NCI-H1694 treated with DMSO at 0.1 percent for 48 hours (cell line): ENCODE results near the gene GOLGA1.
"Not testable (repeated sequence)": the region's sequence is repeated elsewhere in the genome, so short reads cannot be mapped to it uniquely, and the experiment has no call there.

Experiments
- DNase-seq: peaks from one replicate; lab custom pipeline; 2025; lab: John Stamatoyannopoulos, UW

GOLGA1 gene

DNA sequence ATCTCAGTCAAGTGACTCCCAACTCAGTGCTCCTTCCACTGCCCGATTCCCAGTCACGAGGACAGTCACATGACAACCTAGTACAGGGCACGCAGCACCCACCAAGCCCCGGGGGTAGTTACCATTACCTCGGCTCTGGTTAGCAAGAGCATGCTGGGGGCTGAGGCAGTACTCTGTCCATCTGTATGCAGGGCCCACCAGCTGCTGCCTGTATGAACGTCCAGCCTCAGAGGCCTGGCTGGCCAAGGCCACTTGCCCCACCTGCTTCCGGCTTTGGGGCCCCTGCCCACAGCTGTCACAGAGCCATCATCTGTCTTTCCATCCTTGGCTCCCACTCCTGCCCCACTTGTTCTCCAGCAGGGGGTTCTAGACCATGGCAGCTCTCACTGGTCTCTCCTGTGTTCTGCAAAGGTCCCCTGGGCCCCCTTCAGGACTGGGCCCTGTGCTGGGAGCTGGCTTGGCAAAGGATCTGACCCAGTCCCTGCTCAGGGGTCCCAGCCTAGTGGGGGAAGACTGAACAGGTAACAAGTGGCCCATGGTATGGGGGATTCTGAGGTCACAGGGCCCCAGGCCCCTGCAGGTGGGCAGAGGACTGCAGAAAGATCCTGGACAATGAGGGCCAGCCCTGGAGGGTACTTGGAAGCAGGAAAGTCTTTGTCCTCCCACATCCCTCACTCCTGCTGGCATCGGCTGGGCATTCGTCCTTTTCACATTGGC is 82.4 kb downstream of the GOLGA1 start:
- DNase-seq: no peak

DNA sequence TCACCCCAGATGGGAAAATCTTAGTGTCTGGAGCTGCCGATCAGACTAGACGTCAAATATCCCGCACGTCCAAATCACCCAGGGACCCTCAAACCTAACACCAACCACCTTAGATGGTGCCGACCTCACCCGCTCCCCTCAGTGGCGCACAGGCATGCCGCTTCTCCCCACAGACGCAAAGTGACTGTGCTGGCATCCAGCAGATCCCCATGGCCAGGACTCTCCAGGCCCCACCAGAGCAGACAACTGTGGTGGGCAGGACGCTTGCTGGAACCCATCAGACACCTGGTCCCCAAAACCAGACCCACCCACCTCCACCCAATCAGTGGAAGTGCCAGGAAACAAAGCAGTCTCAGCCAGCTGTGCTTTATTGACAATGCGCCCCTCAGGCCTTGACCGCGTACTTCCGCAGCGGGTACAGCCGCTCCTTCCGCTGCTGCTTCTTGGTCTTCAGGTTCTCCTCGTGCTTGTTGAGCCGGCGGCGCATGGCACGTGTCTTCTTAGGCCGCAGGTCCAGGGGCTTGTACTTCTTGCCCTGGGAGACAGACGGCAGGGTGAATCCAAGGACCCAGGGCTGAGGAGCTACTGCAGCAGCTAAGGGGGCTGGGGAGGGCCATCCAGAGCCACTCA is 83.2 kb downstream of the GOLGA1 start:
- no peak for DNase-seq

DNA sequence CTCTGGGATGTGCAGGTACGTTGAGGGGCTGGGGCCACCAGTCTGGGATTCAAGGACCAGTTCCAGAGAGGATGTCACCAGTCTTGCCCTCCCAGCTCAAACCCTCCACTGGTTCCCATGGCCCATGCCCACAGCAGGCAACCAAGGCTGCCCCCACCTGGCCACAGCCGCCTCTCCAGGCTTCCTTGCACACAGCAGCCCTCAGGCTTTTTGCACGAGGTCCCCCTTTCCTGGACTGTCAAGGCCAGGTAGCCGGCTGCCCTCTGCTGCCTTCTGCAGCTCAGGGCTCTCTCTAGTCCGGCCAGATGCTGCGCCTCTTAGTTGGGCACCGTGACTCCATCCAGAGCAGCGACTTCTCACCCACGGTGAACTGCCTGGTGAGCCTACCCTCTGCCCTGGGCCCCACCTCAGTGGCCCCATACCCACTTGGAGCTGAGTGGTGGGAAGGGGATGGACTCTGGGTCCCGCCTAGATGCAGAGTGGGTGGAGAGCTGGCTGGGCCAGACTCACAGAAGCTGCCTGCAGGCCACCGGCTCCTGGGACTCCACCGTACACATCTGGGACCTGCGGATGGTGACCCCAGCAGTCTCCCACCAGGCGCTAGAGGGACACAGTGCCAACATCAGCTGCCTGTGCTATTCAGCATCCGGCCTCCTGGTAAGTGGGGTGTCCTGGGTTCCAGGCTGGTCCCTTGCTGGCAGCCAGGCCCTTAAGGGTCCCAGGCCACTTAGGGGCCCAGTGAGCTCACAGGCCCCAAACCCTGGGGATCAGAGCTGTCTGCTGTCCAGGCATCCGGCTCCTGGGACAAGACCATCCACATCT is 84.7 kb downstream of the GOLGA1 start:
- DNase-seq: no peak

DNA sequence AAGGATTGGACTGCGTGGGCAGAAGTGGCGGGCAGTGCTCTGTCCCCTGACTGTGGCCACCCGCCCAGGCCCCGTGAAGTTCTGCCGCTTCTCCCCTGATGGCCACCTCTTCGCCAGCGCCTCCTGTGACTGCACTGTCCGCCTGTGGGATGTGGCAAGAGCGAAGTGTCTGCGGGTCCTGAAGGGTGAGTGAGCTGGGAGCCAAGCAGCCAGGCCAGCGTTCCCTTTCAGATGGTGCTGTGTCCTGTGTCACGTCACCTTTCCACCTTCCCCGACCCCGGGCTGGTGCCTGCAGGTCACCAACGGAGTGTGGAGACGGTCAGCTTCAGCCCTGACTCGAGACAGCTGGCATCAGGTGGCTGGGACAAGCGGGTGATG is 85.3 kb downstream of the GOLGA1 start:
- no peak for DNase-seq

DNA sequence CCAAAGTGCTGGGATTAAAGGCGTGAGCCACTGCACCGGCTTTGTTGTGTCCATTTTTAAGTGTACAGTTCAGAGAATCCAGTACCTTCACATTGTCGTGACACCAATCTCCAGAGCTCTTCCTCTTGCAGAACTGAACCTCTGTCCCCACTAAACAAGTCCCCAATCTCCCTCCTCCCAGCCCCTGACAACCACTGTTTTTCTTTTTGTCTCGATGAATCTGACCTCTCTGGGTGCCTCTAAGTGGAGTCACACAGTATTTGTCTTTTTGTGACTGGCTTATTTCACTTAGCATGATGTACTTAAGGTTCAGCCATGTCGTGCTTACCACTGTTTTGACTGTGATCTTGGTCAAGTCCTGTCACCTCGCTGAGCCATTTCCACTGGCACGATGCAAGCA is 86.1 kb downstream of the GOLGA1 start:
- no peak for DNase-seq

DNA sequence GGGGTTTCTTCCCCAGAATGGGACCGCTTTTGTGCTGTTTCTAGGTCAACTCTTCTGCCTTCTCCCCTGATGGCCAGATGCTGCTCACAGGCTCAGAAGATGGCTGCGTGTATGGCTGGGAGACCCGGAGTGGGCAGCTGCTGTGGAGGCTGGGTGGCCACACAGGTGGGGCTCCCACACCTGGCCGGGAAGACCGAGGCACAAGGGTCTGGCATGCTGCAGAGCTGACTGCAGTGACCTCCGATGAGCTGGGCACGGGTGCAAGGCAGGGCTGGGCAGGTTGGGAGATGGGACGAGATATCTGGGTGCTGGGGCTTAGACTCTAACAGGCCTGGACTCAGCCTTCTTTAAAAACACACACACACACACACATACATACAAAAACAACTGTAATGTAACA is 86.7 kb downstream of the GOLGA1 start:
- DNase-seq: no peak

DNA sequence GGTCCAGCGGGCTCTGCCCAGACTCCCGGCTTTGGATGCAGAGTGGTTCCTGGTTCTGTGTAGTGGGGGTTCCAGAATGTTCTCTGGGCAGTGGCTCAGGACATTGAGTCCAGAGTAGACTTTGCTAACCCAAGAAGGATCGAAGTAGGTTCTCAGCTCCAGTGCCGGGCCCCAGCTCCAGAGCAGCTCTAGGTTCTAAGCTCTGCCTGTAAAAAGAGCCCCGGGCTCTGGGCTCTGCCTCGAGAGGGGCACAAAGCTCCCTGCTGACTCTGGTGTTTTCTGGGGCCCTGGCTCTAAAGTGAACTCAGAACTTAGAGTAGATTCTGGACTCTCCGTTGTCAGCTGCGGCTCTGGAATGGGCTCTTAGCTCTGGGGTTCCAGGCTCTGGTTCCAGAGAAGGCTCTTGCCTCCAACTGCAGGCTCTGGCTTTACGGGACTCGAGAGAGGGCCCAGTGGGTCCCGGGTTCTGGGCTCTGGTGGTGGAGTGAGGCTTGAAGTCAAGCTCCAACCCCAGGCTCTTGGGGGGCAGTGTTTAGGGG is 87.2 kb downstream of the GOLGA1 start:
- DNase-seq: no peak

DNA sequence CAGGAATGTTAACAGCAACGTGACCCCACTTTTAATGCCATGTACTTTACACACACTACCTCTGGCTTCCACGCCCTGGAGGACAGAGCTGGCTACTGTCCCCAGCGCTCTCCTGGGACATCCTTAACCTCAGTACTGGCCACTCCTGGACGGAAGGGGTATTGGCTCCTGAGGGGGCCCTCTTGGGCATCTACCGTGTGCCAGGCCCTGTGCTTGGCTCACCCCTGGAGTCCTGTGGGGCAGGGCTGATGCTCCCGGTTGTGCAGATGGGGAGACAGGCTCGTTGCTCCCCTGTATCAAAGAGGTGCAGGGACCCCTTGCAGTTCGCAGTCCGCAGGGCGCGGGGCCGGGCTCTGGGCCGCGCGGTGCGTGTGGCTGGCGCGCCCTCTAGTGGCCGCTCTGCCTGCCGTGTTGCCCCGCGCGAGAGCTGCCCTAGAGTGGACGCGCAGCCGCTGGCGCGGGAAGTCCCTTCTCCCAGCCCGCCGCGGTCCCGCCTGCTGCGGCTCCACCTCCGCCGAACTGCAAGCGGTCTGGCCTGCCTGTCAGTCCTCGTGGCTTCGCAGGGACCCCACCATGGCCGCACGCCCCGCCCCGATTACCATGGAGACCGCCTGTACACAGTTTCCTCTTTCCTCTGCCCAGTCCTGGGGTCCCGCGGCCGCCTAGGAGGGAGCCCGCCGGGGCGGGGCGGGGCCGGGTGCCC is 87.9 kb downstream of the GOLGA1 start, which contains the start of gene WDR38:
Gene WDR38, plus strand, starts transcription at position 632 of the 703 bp plus-strand sequence. CDS start 72 bp downstream, outside the sequence.
- no peak for DNase-seq

DNA sequence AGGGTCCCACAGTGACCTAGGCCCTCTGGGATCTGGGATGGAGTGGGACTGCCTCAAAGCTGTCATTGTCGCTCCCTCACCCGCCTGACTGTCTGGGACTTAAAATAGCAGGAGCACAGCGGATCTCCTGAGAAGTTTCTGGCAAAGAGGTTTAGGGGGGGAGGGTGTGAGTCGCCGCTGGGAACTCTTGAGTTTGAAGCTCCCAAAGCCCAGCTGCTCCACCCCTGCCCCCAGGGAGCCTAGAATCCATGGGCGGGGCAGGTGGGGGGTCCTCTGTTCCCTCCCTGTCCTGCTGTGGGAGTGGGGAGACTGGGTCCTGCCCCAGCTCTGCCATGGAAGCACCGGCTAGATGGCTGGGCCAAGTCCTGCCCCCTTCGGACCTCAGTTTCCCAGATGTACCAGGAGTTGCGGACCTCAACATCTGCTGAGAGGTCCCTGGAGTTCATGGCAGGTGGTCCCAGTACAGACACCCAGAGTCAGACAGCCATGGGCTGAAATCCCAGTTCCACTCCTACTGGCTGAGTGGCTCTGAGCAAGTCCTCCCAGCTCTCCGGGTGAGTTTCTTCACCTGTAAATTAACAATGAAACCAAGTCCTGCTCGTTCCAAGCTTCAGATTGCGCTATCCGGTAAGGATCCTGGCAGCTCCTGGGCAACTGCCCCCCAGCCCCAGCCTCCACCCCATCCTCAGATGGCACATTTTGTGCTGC is 88.6 kb downstream of the GOLGA1 start:
- DNase-seq: no peak

DNA sequence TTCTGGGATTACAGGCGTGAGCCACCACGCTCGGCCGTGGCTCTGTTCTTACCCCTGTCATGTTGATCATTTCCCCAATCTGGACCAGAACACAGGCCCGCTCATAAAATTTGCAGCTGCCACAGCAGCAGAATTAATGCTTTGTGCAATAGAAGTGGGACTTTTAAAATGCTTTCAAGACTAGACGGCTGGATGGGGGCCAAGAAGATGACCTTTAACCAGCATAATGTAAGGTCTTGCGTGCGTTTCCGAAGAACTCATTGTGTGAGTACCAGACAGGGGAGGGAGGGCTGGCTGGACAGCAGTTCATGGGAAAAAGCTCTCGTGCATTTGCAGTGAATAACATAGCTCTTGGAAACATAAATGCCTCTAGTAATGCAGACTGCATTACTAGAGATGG is 91.1 kb downstream of the GOLGA1 start:
- no peak for DNase-seq

DNA sequence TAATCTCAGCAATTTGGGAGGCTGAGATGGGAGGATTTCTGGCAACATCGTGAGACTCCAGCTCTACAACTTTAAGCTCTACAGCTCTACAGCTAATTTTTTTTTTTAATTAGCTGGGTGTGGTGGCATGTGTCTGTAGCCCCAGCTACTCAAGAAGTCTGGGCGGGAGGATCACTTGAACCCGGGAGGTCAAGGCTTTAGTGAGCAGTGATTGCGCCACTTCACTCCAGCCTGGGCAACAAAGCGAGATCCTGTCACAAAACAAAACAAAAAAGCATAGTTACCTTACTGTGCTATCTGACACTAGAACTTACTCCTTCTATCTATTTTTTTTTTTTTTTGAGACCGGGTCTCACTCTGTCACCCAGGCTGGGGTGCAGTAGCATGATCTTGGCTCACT is 93.9 kb downstream of the GOLGA1 start:
- no peak for DNase-seq

DNA sequence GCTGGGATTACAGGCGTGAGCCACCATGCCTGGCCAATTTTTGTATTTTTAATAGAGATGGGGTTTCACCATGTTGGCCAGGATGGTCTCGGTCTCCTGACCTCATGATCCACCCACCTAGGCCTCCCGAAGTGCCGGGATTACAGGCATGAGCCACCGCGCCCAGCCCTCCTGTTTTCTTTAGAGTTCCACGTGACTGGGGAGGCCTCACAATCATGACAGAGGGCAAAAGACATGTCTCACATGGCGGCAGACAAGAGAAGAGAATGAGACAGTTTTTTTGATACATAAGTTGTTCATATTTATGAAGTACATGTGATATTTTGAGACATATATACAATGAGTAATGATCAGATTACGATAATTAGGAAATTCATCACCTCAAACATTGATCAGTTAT is 94.4 kb downstream of the GOLGA1 start:
- not testable (repeated sequence) for DNase-seq

DNA sequence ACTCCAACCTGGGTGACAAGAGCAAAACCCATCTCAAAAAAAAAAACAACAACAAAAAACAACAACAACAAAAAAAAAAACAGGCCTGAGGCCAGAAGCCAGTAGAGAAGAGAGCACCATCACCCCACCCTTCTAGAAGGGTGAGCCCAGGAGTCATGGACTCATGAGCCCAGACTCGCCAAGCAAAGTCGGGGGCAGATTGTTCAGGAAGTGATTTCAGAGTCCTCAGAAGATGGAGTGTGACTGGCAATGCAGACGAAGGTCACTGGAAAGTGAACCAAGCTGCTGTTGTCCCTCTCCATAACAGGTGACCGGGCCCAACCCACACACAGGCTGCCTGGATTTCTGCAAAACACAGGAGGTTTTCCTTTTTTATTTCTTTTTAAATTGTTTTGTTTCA is 96.6 kb downstream of the GOLGA1 start:
- no peak for DNase-seq

DNA sequence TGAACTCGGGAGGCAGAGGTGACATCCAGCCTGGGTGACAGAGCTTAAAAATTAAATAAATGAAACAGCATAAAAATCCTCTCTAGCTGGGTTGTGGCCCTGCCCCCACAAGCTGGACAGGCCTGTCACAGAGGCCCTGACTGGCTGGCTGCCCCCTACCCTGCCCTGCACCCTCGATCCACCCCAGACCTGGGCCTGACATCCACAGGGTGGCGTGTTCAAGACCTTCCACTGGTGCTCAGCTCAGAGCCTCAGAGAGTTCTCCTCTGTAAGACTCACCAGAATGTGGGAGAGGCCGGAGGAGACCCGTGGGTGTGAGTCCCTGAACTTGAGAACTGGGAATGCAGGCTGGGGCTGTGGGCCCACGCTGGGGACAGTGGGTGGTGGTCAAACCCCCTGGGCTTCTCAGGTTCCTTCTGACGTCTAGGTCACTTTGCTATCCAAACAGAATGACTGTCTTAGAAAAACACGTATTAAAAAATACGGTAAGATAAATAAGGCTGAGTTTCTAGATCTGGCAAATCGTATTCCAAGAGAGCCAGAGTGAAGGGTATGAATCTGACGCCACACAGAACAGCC is 97.3 kb downstream of the GOLGA1 start:
- no peak for DNase-seq

DNA sequence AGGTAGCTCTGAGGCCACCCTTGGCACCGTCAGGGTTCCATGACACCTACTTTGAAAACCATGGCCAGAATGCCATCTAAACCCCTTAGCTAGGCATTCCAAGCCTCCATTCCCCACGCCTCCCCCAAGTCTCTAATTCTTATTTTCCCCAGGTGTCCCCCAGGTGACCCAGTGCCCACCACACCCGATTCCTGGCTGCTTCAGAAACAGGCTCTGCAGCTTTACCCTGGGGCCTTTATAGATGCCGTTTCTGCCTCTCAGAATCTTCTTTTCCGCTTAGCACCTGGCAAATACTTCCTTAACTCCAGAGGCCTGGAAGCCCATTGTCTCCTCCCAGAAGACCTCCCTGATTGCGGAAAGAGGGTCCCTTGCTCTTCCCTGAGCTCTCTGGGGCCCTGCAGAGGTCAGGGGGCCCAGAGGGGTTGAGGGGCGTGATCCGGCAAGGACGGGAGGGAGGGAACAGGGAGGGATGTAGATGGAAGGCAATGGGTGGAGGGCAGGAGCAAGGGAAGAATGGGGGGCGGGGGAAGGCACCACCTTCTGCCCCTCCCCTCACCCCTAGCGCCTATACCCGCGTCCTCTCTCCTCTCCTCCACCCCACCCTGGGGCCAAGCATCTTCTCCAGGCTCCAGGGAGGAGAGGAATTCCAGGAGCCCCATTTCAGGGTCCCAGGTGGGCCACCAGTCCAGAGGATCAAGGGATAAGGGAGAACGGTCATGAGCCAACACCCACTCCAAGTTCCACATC is 99.6 kb downstream of the GOLGA1 start:
- no peak for DNase-seq

DNA sequence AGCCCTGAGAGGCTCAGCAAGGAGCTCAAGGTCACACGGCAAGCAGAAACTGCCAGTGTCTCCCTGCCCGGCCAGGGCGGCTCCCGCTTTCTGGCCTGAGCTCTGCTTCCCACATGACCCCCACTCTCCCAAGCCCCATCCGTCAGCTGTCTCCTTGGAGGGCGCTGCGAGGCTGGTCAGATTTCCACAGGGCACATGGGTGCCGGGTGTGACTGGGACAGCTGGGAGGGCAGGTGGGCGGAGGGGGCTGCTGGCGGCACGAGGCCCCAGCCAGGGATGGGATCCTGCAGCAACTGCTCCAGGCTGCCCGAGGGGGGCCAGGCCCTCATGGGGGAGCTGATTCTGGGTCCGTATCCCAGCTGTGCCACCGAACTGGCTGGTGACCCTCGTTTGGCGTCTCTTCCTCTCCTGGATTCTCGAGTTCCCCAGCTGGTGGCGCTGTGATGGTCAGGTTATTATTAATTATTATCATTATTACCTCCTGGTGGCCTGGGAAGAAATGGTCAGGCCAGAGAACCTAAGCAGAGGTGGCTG is 100.5 kb downstream of the GOLGA1 start:
- DNase-seq: no peak

DNA sequence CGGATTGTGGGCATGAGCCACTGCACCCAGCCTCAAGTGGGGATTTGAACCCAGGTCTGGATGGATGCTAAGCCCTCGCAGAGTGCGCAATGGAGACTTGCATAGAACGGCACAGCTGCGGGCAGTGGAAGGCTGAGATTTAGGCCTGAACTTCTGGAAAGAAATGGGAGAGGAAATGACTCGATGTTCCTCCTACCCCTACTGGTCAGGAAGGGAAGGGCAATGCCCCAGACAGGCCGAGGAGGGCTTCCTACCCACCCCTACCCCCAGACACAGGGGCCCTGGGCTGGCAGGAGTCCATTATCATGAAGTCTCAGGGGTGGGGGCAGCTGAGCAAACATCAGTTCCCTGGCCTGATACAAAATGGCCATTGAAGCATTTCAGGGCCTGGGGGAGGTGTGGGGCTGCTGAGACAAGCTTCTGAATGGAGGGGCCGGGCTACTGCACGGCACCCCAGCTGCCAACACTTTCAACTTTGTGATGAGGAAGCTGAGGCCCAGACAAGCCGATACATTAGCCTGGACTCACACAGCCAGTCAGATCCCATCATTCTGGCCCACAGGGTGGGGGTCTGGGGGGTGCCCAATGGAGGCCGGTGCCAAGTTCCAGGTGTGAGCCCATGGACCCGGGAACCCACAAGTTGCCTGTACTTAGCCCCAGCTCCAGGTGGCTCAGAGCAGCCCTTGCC is 101.1 kb downstream of the GOLGA1 start:
- DNase-seq: no peak

DNA sequence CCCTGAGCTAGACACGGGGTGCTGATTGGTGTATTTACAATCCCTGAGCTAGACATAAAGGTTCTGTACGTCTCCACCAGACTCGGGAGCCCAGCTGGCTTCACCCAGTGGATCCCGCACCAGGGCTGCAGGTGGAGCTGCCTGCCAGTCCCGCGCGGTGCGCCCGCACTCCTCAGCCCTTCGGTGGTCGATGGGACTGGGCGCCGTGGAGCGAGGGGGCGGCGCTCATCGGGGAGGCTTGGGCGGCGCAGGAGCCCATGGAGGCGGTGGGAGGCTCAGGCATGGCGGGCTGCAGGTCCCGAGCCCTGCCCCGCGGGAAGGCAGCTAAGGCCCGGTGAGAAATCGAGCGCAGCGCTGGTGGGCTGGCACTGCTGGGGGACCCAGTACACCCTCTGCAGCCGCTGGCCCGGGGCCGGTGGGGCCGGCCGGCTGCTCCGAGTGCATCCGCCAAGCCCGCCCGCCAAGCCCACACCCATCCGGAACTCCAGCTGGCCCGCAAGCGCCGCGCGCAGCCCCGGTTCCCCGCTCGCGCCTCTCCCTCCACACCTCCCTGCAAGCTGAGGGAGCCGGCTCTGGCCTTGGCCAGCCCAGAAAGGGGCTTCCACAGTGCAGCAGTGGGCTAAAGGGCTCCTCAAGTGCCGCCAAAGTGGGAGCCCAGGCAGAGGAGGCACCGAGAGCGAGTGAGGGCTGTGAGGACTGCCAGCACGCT is 102.2 kb downstream of the GOLGA1 start:
- DNase-seq: not testable (repeated sequence)

DNA sequence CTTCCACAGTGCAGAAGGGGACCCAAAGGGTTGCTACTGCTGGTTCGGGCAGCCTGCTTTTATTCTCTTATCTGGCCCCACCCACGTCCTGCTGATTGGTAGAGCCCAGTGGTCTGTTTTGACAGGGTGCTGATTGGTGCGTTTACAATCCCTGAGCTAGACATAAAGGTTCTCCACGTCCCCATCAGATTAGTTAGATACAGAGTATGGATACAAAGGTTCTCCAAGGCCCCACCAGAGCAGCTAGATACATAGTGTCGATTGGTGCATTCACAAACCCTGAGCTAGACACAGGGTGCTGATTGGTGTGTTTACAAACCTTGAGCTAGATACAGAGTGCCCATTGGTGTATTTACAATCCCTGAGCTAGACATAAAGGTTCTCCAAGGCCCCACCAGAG is 102.8 kb downstream of the GOLGA1 start:
- not testable (repeated sequence) for DNase-seq
